PFSK-1 (cell line): ENCODE data around the gene CDK19.

Experiments used
- FOXP2 ChIP-seq: optimal IDR thresholded peaks from 2 replicates; pipeline ENCODE3; 2011; ENCODE audit warnings: borderline replicate concordance, control low read depth, inconsistent platforms; ENCODE audit not compliant: insufficient read depth; ENCODE audit errors: extremely low read length, extremely low read depth
- POLR2AphosphoS5 ChIP-seq: IDR thresholded peaks from 2 replicates; pipeline ENCODE4 v1.6.1; 2012; ENCODE audit warnings: low read depth, mild to moderate bottlenecking, control low read depth, low read length, moderate library complexity
- SIN3A ChIP-seq: IDR thresholded peaks from 2 replicates; pipeline ENCODE4 v1.6.1; 2012; ENCODE audit warnings: mild to moderate bottlenecking, low read length, moderate library complexity, borderline replicate concordance; ENCODE audit not compliant: insufficient read depth
- TAF1 ChIP-seq: IDR thresholded peaks from 2 replicates; pipeline ENCODE4 v1.6.1; 2012; ENCODE audit warnings: low read length, control low read depth, borderline replicate concordance; ENCODE audit not compliant: insufficient read depth
- TF ChIP-seq, protein P1 (sequence below), 2 experiments: IDR thresholded peaks; 2 replicates each; pipeline versions ENCODE4 v1.6.1 to v1.8.0; 2011 to 2012; ENCODE audit warnings: low read depth in 2 of 2, low read length in 2 of 2, control low read depth in 1 of 2, inconsistent platforms in 1 of 2, mild to moderate bottlenecking in 1 of 2, moderate library complexity in 1 of 2; ENCODE audit not compliant: insufficient read depth in 1 of 2

DNA sequence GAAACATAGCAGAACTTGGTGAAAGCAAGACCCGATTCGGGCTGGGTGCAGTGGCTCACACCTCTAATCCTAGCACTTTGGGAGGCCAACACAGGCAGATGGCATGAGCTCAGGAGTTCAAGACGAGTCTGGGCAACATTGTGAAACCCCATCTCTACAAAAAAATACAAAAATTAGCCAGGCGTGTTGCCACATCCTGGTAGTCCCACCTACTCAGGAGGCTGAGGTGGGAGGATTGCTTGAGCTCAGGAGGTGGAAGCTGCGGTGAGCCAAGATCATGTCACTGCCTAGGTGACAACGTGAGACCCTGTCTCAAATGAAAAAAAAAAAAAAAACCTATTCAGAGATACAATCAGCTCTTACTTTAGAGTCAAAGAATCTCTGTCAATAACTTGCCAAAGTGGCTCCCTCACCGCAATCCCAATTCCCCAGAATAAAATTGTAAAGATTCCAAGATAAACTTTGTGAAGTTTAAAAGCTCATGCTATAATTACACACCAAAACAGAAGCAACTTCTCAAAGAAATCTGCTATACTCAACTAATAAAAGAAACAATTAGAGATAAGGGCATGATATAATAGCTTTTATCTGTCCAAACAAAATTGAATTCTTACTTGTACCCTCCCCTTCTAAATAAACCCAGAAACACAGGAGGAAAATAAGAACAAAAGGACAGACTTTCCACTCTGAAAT is 33.6 kb downstream of the CDK19 start:
- TF ChIP-seq TAF1 (no peak), POLR2AphosphoS5 (no peak), SIN3A (no peak), FOXP2 (no peak)
- TF ChIP-seq, protein P1, sequence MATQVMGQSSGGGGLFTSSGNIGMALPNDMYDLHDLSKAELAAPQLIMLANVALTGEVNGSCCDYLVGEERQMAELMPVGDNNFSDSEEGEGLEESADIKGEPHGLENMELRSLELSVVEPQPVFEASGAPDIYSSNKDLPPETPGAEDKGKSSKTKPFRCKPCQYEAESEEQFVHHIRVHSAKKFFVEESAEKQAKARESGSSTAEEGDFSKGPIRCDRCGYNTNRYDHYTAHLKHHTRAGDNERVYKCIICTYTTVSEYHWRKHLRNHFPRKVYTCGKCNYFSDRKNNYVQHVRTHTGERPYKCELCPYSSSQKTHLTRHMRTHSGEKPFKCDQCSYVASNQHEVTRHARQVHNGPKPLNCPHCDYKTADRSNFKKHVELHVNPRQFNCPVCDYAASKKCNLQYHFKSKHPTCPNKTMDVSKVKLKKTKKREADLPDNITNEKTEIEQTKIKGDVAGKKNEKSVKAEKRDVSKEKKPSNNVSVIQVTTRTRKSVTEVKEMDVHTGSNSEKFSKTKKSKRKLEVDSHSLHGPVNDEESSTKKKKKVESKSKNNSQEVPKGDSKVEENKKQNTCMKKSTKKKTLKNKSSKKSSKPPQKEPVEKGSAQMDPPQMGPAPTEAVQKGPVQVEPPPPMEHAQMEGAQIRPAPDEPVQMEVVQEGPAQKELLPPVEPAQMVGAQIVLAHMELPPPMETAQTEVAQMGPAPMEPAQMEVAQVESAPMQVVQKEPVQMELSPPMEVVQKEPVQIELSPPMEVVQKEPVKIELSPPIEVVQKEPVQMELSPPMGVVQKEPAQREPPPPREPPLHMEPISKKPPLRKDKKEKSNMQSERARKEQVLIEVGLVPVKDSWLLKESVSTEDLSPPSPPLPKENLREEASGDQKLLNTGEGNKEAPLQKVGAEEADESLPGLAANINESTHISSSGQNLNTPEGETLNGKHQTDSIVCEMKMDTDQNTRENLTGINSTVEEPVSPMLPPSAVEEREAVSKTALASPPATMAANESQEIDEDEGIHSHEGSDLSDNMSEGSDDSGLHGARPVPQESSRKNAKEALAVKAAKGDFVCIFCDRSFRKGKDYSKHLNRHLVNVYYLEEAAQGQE (IDR thresholded peaks at IDR 0.05; ENCODE audit: insufficient read depth in 1 of 2, low read depth in 2 of 2, low read length in 2 of 2): no peak
